OCI-LY3 (cell line): Measurements from ENCODE around the gene MYCBP2.

Experiments
- CTCF ChIP-seq: fragments of 200-600, 300-600 bp; sonication (generic); IDR thresholded peaks from 2 replicates; pipeline ENCODE4 v1.5.1; 2014; ENCODE audit warnings: antibody characterized with exemption, low read length, low read depth
- EZH2phosphoT487 ChIP-seq: fragments of 200-600 bp; shearing (Covaris generic); IDR thresholded peaks from 2 replicates; pipeline ENCODE4 v1.6.1; 2018; ENCODE audit warnings: antibody characterized with exemption, mixed run types, low read depth

GRCh38 chr13:77067519-77067918 lies 259.4 kb downstream of the MYCBP2 start:
- TF ChIP-seq CTCF, result no peak
- no peak for TF ChIP-seq EZH2phosphoT487
